Fibroblast of pulmonary artery (primary cell): ENCODE measurements around the gene KRTAP5-5.
"Not testable (repeated sequence)": the region's sequence is repeated elsewhere in the genome, so short reads cannot be mapped to it uniquely, and the experiment has no call there.

Experiments
- DNase-seq: peaks from one replicate; pipeline ENCODE4 v3.0.0-alpha.2; 2010; ENCODE audit warnings: low read depth
- H3K4me3 ChIP-seq: replicated peaks from 2 replicates; pipeline ENCODE4 v1.5.1; 2011; ENCODE audit warnings: low read depth, mild to moderate bottlenecking, control low read depth, low read length, moderate library complexity
- CTCF ChIP-seq: IDR thresholded peaks from 2 replicates; pipeline ENCODE4 v1.5.1; 2011; ENCODE audit warnings: mild to moderate bottlenecking, control low read depth, low read length, inconsistent platforms; ENCODE audit errors: missing control alignments

Gene KRTAP5-5

GRCh38 chr11:1644601-1645356 lies 15.2 kb downstream of the KRTAP5-5 start:
- H3K4me3 ChIP-seq: no peak overlapping the region
- TF ChIP-seq CTCF: no peak
- no peak for DNase-seq

GRCh38 chr11:1645357-1645821 lies 15.8 kb downstream of the KRTAP5-5 start:
- no peak for DNase-seq
- no peak overlapping the region for H3K4me3 ChIP-seq
- TF ChIP-seq CTCF: no peak

- not testable (repeated sequence) for DNase-seq, H3K4me3 ChIP-seq
These were observed 17.0 kb downstream of the KRTAP5-5 start for GRCh38 chr11:1646540-1646939.

- no peak overlapping the region for H3K4me3 ChIP-seq
- no peak for TF ChIP-seq CTCF
- no peak for DNase-seq
These were observed 18.5 kb downstream of the KRTAP5-5 start for GRCh38 chr11:1647901-1648652.

GRCh38 chr11:1648653-1649420 lies 19.3 kb downstream of the KRTAP5-5 start:
- no peak overlapping the region for H3K4me3 ChIP-seq
- no peak for DNase-seq
- TF ChIP-seq CTCF: no peak

GRCh38 chr11:1650034-1650917 lies 20.7 kb downstream of the KRTAP5-5 start:
- TF ChIP-seq CTCF: no peak
- H3K4me3 ChIP-seq: no peak overlapping the region
- no peak for DNase-seq

GRCh38 chr11:1650918-1651262 lies 21.3 kb downstream of the KRTAP5-5 start:
- no peak overlapping the region for H3K4me3 ChIP-seq
- DNase-seq: no peak
- no peak for TF ChIP-seq CTCF
